Kidney (tissue), 14 donors: Measurements from ENCODE around the gene ZKSCAN1. TPM values are rescaled to one million over a fixed set of nuclear protein-coding genes. Genes with fewer than 3 reads are reported as not detected.

Experiments used
- DNase-seq, 5 donors: peaks; one replicate each; pipeline ENCODE4 v3.0.0-alpha.2; 2013 to 2020
- FAIRE-seq: peaks from 2 replicates; lab custom pipeline; 2012; peaks lifted over from hg19 to GRCh38; lab: Jason Lieb, UNC
- H3K27ac ChIP-seq, 2 donors: one replicate each; pipeline ENCODE4 v1.7.0; 2013; ENCODE audit warnings: low read depth in 2 of 2, low read length in 2 of 2, inconsistent platforms in 1 of 2
- H3K27me3 ChIP-seq: one replicate; pipeline ENCODE4 v1.7.1; 2013; ENCODE audit warnings: low read length, inconsistent platforms; ENCODE audit not compliant: control insufficient read depth, insufficient read depth
- H3K36me3 ChIP-seq, 3 donors: one replicate each; pipeline versions ENCODE4 v1.7.0 to v1.7.1; 2013; ENCODE audit warnings: low read length in 3 of 3, control low read depth in 1 of 3, inconsistent platforms in 1 of 3; ENCODE audit not compliant: insufficient read depth in 3 of 3, control insufficient read depth in 2 of 3
- H3K4me1 ChIP-seq, 3 donors: one replicate each; pipeline versions ENCODE4 v1.7.0 to v1.7.1; 2013; ENCODE audit warnings: low read length in 3 of 3, inconsistent platforms in 1 of 3, low read depth in 1 of 3; ENCODE audit not compliant: control insufficient read depth in 2 of 3, insufficient read depth in 2 of 3
- H3K4me3 ChIP-seq, 3 donors: one replicate each; pipeline versions ENCODE4 v1.7.0 to v1.8.1; 2013; ENCODE audit warnings: low read length in 3 of 3, control low read depth in 1 of 3, inconsistent platforms in 1 of 3
- H3K9ac ChIP-seq, 3 donors: one replicate each; pipeline versions ENCODE4 v1.7.0 to v1.7.1; 2013; ENCODE audit warnings: low read length in 3 of 3, control low read depth in 1 of 3, inconsistent platforms in 1 of 3
- H3K9me3 ChIP-seq, 3 donors: one replicate each; pipeline versions ENCODE4 v1.7.0 to v1.7.1; 2013; ENCODE audit warnings: low read length in 3 of 3, control low read depth in 1 of 3, inconsistent platforms in 1 of 3; ENCODE audit not compliant: control insufficient read depth in 2 of 3, insufficient read depth in 1 of 3
- intact Hi-C: fragments of 100-400 bp; cut with DNase I; formaldehyde crosslinking; loops from one replicate; pipeline ENCODE4 v1.11.1; 2022
- polyA plus RNA-seq: library from polyadenylated mRNA; stranded (reverse); fragments of 350-450 nt; fragmentation: Illumina TruSeq; extraction: RNeasy Lipid Tissue Mini Kit (QIAGEN cat#74804); gene quantifications from one replicate; pipeline ENCODE4 v1.2.3, GENCODE V29; 2014; ENCODE audit warnings: low read depth, low replicate concordance; ENCODE audit not compliant: insufficient read depth
- total RNA-seq: library from RNA; stranded (reverse); fragmentation: NEBNext Ultra II Directional; extraction: Animal tissue kit (Norgen Biotek cat#: 25700); gene quantifications from one replicate; pipeline ENCODE4 v1.2.1, GENCODE V29; 2021
- TF ChIP-seq, protein P1 (sequence below): IDR thresholded peaks from 3 replicates; pipeline ENCODE4 v1.5.1; 2012; ENCODE audit warnings: mild to moderate bottlenecking, moderate library complexity, borderline replicate concordance; ENCODE audit not compliant: insufficient read depth; ENCODE audit errors: extremely low read depth
- donor health status: control.
- donor health status: control.
- donor health status: control.
- donor health status: control.
- donor health status: control.
- donor health status: DM: yes; HTN: yes; CAD: no.
- donor health status: Normal renal cell carcinoma (clear cell type).

Gene ZKSCAN1
- total and polyA plus RNA-seq, 2 donors from 2014 or later = 7.7 to 76.6 TPM

GRCh38 chr7:100033526-100033925, 18.1 kb downstream of the ZKSCAN1 start:
- TF ChIP-seq, protein P1, sequence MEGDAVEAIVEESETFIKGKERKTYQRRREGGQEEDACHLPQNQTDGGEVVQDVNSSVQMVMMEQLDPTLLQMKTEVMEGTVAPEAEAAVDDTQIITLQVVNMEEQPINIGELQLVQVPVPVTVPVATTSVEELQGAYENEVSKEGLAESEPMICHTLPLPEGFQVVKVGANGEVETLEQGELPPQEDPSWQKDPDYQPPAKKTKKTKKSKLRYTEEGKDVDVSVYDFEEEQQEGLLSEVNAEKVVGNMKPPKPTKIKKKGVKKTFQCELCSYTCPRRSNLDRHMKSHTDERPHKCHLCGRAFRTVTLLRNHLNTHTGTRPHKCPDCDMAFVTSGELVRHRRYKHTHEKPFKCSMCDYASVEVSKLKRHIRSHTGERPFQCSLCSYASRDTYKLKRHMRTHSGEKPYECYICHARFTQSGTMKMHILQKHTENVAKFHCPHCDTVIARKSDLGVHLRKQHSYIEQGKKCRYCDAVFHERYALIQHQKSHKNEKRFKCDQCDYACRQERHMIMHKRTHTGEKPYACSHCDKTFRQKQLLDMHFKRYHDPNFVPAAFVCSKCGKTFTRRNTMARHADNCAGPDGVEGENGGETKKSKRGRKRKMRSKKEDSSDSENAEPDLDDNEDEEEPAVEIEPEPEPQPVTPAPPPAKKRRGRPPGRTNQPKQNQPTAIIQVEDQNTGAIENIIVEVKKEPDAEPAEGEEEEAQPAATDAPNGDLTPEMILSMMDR = no peak
- intact Hi-C loops = no loop called here
- H3K27me3 ChIP-seq = no peaks in the 10 kb centered on the region
- no peak overlapping the region for H3K9ac ChIP-seq
- no peak overlapping the region for H3K4me3 ChIP-seq
- FAIRE-seq = no peak
- no peak overlapping the region for H3K27ac ChIP-seq
- DNase-seq = no peak
- peaks cover 20 to 59% (median 38%) of the 10 kb centered on the region in 3 donors for H3K36me3 ChIP-seq
- no peaks in the 10 kb centered on the region for H3K4me1 ChIP-seq
- no peaks in the 10 kb centered on the region for H3K9me3 ChIP-seq

DNA sequence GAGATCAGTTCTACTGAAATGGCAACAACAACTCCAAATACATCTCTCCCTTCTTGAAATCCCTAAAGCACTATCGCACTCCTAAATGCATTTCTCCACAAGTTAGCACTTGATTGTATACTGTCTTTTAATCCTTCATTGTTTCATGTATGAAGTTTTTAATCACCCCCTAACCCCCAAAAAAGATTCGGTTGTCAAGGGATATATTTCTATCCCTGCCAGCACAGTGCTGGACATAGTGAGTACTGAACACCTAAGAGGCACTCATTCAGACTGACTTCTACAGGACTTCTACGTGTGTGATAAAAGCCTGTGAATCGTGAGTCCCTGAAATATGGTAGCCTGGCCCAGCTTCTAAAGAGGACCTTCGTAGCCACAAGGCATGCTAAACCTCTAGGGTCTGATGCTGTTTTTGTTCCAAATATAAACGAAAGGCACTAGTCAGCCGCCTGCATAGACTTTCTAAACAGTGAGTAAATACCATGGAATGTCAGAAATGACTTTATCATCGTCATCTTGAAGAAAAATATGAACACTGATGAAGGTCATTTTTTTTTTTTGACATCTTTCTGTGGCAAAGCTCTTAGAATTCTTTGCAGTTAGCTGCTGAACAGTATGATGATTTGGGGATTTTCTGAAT, 19.6 kb downstream of the ZKSCAN1 start:
- no peak overlapping the region for H3K4me3 ChIP-seq
- H3K9me3 ChIP-seq = no peaks in the 10 kb centered on the region
- TF ChIP-seq, protein P1 = no peak
- intact Hi-C loops = no loop called here
- H3K27me3 ChIP-seq = no peaks in the 10 kb centered on the region
- DNase-seq (no peak), FAIRE-seq (no peak)
- H3K27ac ChIP-seq = no peak overlapping the region
- H3K36me3 ChIP-seq = peaks cover 20 to 57% (median 33%) of the 10 kb centered on the region in 3 donors
- no peaks in the 10 kb centered on the region for H3K4me1 ChIP-seq
- no peak overlapping the region for H3K9ac ChIP-seq

- intact Hi-C loops = no loop called here
- Histone ChIP-seq H3K9me3 (no peaks in the 10 kb centered on the region), H3K4me3 (no peak overlapping the region), H3K4me1 (no peaks in the 10 kb centered on the region), H3K27me3 (no peaks in the 10 kb centered on the region), H3K27ac (no peak overlapping the region), H3K9ac (no peak overlapping the region), H3K36me3 (peaks cover 16 to 49% (median 25%) of the 10 kb centered on the region in 3 donors)
- no peak for FAIRE-seq
- DNase-seq = no peak
- TF ChIP-seq, protein P1 = no peak
Measured at GRCh38 chr7:100035876-100036275, 20.5 kb downstream of the ZKSCAN1 start.
